PC-9 (cell line): ENCODE results near the gene SRGAP1. TPM values are rescaled to one million over a fixed set of nuclear protein-coding genes. Genes with fewer than 3 reads are reported as not detected.

Experiments used
- BruUV-seq: library from RNA; stranded (reverse); fragments of 400-500 nt; replicated peaks from 2 replicates; lab custom pipeline; 2021; lab: Mats Ljungman, UMichigan
- CTCF ChIA-PET: fragments of 300-600 bp; sonication (Branson Sonifier 250); formaldehyde crosslinking; loops from one replicate; lab custom pipeline; 2022; ENCODE audit warnings: antibody characterized with exemption; lab: Charles Lee
- POLR2A ChIA-PET: fragments of 300-600 bp; sonication (Branson Sonifier 250); formaldehyde crosslinking; loops from one replicate; lab custom pipeline; 2022; ENCODE audit warnings: antibody characterized with exemption; ENCODE audit not compliant: unreplicated experiment; lab: Charles Lee
- DNase-seq, 2 experiments: peaks; one replicate each; pipeline versions ENCODE4 v3.0.0 to v3.0.0-alpha.2; 2015 to 2022; ENCODE audit warnings: mixed read lengths in 1 of 2
- H2AFZ ChIP-seq: fragments of 200-600 bp; sonication (generic); 2 replicates; pipeline ENCODE4 v1.8.1; 2017; ENCODE audit warnings: antibody characterized with exemption
- H3F3A ChIP-seq: fragments of 200-600 bp; sonication (generic); 2 replicates; pipeline ENCODE4 v1.8.1; 2017; ENCODE audit warnings: antibody characterized with exemption, mild to moderate bottlenecking, low read depth; ENCODE audit not compliant: insufficient read depth
- H3K27ac ChIP-seq: fragments of 200-600 bp; sonication (generic); 2 replicates; pipeline ENCODE4 v1.6.1; 2016; ENCODE audit warnings: mixed run types
- H3K27me3 ChIP-seq: fragments of 200-600 bp; sonication (generic); 2 replicates; pipeline ENCODE4 v1.6.1; 2016; ENCODE audit warnings: low read depth, mixed run types; ENCODE audit not compliant: insufficient read depth
- H3K36me3 ChIP-seq: fragments of 200-600 bp; sonication (generic); 2 replicates; pipeline ENCODE4 v1.6.1; 2016; ENCODE audit warnings: low read depth, mixed run types
- H3K4me1 ChIP-seq: fragments of 200-600 bp; sonication (generic); replicated peaks from 2 replicates; pipeline ENCODE4 v1.6.1; 2016; ENCODE audit warnings: mixed run types; ENCODE audit not compliant: insufficient read depth
- H3K4me2 ChIP-seq: fragments of 200-600 bp; sonication (generic); 2 replicates; pipeline ENCODE4 v1.6.1; 2017; ENCODE audit warnings: mixed run types
- H3K4me3 ChIP-seq: fragments of 200-600 bp; sonication (generic); 2 replicates; pipeline ENCODE4 v1.6.1; 2016; ENCODE audit warnings: mixed run types
- H3K79me2 ChIP-seq: fragments of 200-600 bp; sonication (generic); 2 replicates; pipeline ENCODE4 v1.6.1; 2017; ENCODE audit warnings: low read depth, mixed run types
- H3K9me2 ChIP-seq: fragments of 200-600 bp; sonication (generic); 2 replicates; pipeline ENCODE4 v1.8.1; 2017; ENCODE audit warnings: mild to moderate bottlenecking; ENCODE audit not compliant: insufficient read depth
- H3K9me3 ChIP-seq: fragments of 200-600 bp; sonication (generic); 2 replicates; pipeline ENCODE4 v1.8.1; 2016; ENCODE audit warnings: low read depth; ENCODE audit not compliant: insufficient read depth
- H4K20me1 ChIP-seq: fragments of 200-600 bp; sonication (generic); 2 replicates; pipeline ENCODE4 v1.8.1; 2017; ENCODE audit not compliant: insufficient read depth
- CTCF ChIP-seq: fragments of 200-600 bp; sonication (generic); conservative IDR thresholded peaks from 2 replicates; pipeline ENCODE4 v1.6.1; 2017; ENCODE audit warnings: mixed run types, antibody characterized with exemption, mild to moderate bottlenecking, moderate library complexity
- EZH2 ChIP-seq: fragments of 200-600 bp; sonication (generic); IDR thresholded peaks from 2 replicates; pipeline ENCODE4 v1.8.0; 2017; ENCODE audit warnings: antibody characterized with exemption, low read depth
- intact Hi-C: fragments of 100-400 bp; cut with micrococcal nuclease; formaldehyde crosslinking; loops from one replicate; pipeline ENCODE4 v1.10.0; 2022; ENCODE audit not compliant: unreplicated experiment
- total RNA-seq: library from RNA; stranded (reverse); gene quantifications from 2 replicates; pipeline ENCODE4 v1.2.3, GENCODE V29; 2021

Gene SRGAP1
- total RNA-seq, 1 experiment from 2014 or later: 24.5 TPM

GRCh38 chr12:63930971-63931370 is 86.5 kb downstream of the SRGAP1 start:
- Histone ChIP-seq H3K9me3 (no peaks in the 10 kb centered on the region; the same call in 1 of the 2 replicates), H3K4me1 (peaks cover 21% of the 10 kb centered on the region), H3K27me3 (no peaks in the 10 kb centered on the region), H3K4me2 (no peak overlapping the region), H3K36me3 (peaks cover 4% of the 10 kb centered on the region; the same call in 1 of the 2 replicates), H3K79me2 (peaks cover 93% of the 10 kb centered on the region), H4K20me1 (no peaks in the 10 kb centered on the region), H2AFZ (no peak overlapping the region), H3K9me2 (no peaks in the 10 kb centered on the region), H3K4me3 (no peak overlapping the region), H3F3A (peaks cover 3% of the 10 kb centered on the region; the same call in 1 of the 2 replicates), H3K27ac (no peak overlapping the region)
- POLR2A ChIA-PET: interaction anchor here (0.6 kb wide), 1 partner anchor 42 kb away, joined by 3 read pairs; no protein-coding TSS in a partner anchor
- DNase-seq: no peak
- no TSS peak for BruUV-seq
- CTCF ChIA-PET: no interaction called here
- TF ChIP-seq CTCF (no peak), EZH2 (no peak)
- intact Hi-C loops: loop anchor here (5.0 kb wide), 1 partner anchor 41 kb away; no protein-coding TSS in a partner anchor

GRCh38 chr12:63931703-63932102 is 87.2 kb downstream of the SRGAP1 start:
- Histone ChIP-seq H3K4me3 (no peak overlapping the region), H3K27ac (no peak overlapping the region), H3K4me2 (no peak overlapping the region), H3K36me3 (peaks cover 4% of the 10 kb centered on the region; the same call in 1 of the 2 replicates), H3K9me2 (no peaks in the 10 kb centered on the region), H3K79me2 (peaks cover 93% of the 10 kb centered on the region), H2AFZ (no peak overlapping the region), H3K4me1 (peaks cover 21% of the 10 kb centered on the region), H3F3A (peaks cover 3% of the 10 kb centered on the region; the same call in 1 of the 2 replicates), H3K27me3 (no peaks in the 10 kb centered on the region), H3K9me3 (no peaks in the 10 kb centered on the region; the same call in 1 of the 2 replicates), H4K20me1 (no peaks in the 10 kb centered on the region)
- no TSS peak for BruUV-seq
- ChIA-PET CTCF (no interaction called here), POLR2A (no interaction called here)
- no peak for TF ChIP-seq CTCF
- no peak for TF ChIP-seq EZH2
- intact Hi-C loops: loop anchor here (5.0 kb wide), 1 partner anchor 41 kb away; no protein-coding TSS in a partner anchor
- no peak for DNase-seq

GRCh38 chr12:63934936-63935335 is 90.4 kb downstream of the SRGAP1 start:
- H3K4me3 ChIP-seq: no peak overlapping the region
- H3K4me2 ChIP-seq: no peak overlapping the region
- POLR2A ChIA-PET: no interaction called here
- intact Hi-C loops: loop anchor here (5.0 kb wide), 1 partner anchor 37 kb away; no protein-coding TSS in a partner anchor
- H3K4me1 ChIP-seq: peaks cover 9% of the 10 kb centered on the region; the same call in 1 of the 2 replicates
- CTCF ChIA-PET: no interaction called here
- no peak overlapping the region for H3K27ac ChIP-seq
- no TSS peak for BruUV-seq
- H4K20me1 ChIP-seq: no peaks in the 10 kb centered on the region
- no peak for DNase-seq
- no peaks in the 10 kb centered on the region for H3K27me3 ChIP-seq
- no peaks in the 10 kb centered on the region; the same call in 1 of the 2 replicates for H3F3A ChIP-seq
- H3K9me2 ChIP-seq: no peaks in the 10 kb centered on the region
- no peaks in the 10 kb centered on the region for H3K9me3 ChIP-seq
- no peak overlapping the region for H2AFZ ChIP-seq
- peaks cover 92% of the 10 kb centered on the region for H3K79me2 ChIP-seq
- H3K36me3 ChIP-seq: peaks cover 4% of the 10 kb centered on the region
- TF ChIP-seq CTCF: no peak
- no peak for TF ChIP-seq EZH2
